Mucosa of descending colon (tissue), 3 donors: Measurements from ENCODE around the gene SDR9C7. TPM values are rescaled to one million over a fixed set of nuclear protein-coding genes. Genes with fewer than 3 reads are reported as not detected.
"Not testable (repeated sequence)": the region's sequence is repeated elsewhere in the genome, so short reads cannot be mapped to it uniquely, and the experiment has no call there.

Experiments used
- ATAC-seq: fragments of 200-7000 bp; cut with Tn5 transposase; one replicate; pipeline ENCODE4 v1.9.1; 2020; ENCODE audit warnings: mild to moderate bottlenecking, moderate library complexity
- DNase-seq, 3 donors: peaks; one replicate each; pipeline ENCODE4 v3.0.0-alpha.2; 2020
- H3K36me3 ChIP-seq: fragments of 200-600 bp; one replicate; pipeline ENCODE4 v1.8.0; 2021; ENCODE audit warnings: low read depth, mild to moderate bottlenecking
- H3K4me1 ChIP-seq: fragments of 200-600 bp; one replicate; pipeline ENCODE4 v1.8.0; 2021; ENCODE audit warnings: low read depth, mild to moderate bottlenecking
- H3K4me3 ChIP-seq: fragments of 200-600 bp; one replicate; pipeline ENCODE4 v1.8.0; 2021; ENCODE audit warnings: mild to moderate bottlenecking
- H3K9me3 ChIP-seq: fragments of 200-600 bp; one replicate; pipeline ENCODE4 v1.8.0; 2021; ENCODE audit warnings: mild to moderate bottlenecking
- intact Hi-C, 2 donors: fragments of 100-400 bp; cut with DNase I in 1 of 2; cut with micrococcal nuclease in 1 of 2; formaldehyde crosslinking; loops; one replicate each; pipeline versions ENCODE4 v1.11.0 to v1.11.1; 2022; cut with DNase I, micrococcal nuclease
- total RNA-seq, 3 donors: library from RNA; stranded (reverse); fragmentation: NEBNext Ultra II Directional in 2 of 3; extraction: Animal tissue kit (Norgen Biotek cat#: 25700) in 2 of 3; gene quantifications; one replicate each; pipeline versions ENCODE4 v1.2.1 to v1.2.4, GENCODE V29; 2021 to 2023
- TF ChIP-seq, protein P1 (sequence below): fragments of 200-600 bp; IDR thresholded peaks from one replicate; pipeline ENCODE4 v1.8.0; 2022; ENCODE audit warnings: antibody characterized with exemption, mild to moderate bottlenecking
- donor health status: DM: no; HTN: no; CAD: no; lungs with moderate emphysema.
- donor health status: DM: no; HTN: no; CAD: no.
- donor health status: DM: no; HTN: yes; CAD: no.

Gene SDR9C7
- total RNA-seq, 3 donors from 2014 or later, result not detected

DNA sequence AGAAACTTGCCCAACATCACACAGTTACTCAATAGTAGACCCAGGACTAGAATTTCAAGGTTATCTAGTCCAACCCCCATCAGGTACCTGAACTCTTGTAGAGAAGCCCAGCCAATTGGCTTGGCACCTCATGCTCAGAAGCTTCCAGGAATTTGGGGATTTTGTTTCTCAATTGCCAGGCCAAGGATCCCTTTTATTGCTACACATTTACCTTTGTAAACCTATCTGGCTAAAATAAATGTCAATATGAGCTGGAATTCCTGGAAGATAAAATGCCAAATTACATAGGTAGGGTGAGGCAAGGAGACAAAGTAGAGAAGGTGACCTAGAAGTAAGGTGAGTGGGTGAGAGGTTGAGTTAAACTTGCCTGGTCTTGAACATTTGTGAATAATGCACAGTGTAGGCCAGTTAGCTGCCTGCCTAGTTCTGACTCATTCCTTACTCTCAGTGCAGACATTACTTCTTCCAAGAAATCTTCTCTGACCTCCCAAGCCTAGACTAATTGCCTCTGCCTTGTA, 36.3 kb downstream of the SDR9C7 start:
- Histone ChIP-seq H3K9me3 (peaks cover 26% of the 10 kb centered on the region), H3K4me1 (no peaks in the 10 kb centered on the region), H3K36me3 (no peaks in the 10 kb centered on the region), H3K4me3 (no peak overlapping the region)
- TF ChIP-seq, protein P1, sequence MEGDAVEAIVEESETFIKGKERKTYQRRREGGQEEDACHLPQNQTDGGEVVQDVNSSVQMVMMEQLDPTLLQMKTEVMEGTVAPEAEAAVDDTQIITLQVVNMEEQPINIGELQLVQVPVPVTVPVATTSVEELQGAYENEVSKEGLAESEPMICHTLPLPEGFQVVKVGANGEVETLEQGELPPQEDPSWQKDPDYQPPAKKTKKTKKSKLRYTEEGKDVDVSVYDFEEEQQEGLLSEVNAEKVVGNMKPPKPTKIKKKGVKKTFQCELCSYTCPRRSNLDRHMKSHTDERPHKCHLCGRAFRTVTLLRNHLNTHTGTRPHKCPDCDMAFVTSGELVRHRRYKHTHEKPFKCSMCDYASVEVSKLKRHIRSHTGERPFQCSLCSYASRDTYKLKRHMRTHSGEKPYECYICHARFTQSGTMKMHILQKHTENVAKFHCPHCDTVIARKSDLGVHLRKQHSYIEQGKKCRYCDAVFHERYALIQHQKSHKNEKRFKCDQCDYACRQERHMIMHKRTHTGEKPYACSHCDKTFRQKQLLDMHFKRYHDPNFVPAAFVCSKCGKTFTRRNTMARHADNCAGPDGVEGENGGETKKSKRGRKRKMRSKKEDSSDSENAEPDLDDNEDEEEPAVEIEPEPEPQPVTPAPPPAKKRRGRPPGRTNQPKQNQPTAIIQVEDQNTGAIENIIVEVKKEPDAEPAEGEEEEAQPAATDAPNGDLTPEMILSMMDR, result no peak
- intact Hi-C loops, result no loop called here
- ATAC-seq (no peak), DNase-seq (no peak)

DNA sequence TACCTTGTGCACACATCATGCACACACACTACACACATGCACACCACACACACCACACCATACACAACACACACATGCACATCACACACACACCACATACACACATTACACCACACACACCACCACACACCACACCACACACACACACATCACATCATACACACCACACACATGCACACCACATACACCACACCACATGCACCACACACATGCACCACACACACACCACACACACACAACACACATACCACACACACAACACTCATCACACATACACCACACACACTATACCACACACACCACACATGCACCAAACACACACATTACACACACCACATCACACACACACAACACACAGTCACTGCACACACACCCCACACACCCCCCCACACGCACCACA, 38.1 kb downstream of the SDR9C7 start:
- no peak for DNase-seq
- no peak overlapping the region for H3K4me3 ChIP-seq
- H3K36me3 ChIP-seq, result no peaks in the 10 kb centered on the region
- TF ChIP-seq, protein P1, result no peak
- H3K4me1 ChIP-seq, result no peaks in the 10 kb centered on the region
- H3K9me3 ChIP-seq, result peaks cover 17% of the 10 kb centered on the region
- ATAC-seq, result no peak
- intact Hi-C loops, result no loop called here

GRCh38 chr12:56894698-56895368, 39.4 kb downstream of the SDR9C7 start:
- H3K4me3 ChIP-seq, result no peak overlapping the region
- DNase-seq, result no peak
- intact Hi-C loops, result no loop called here
- H3K9me3 ChIP-seq, result peaks cover 5% of the 10 kb centered on the region
- H3K36me3 ChIP-seq, result no peaks in the 10 kb centered on the region
- ATAC-seq, result no peak
- no peaks in the 10 kb centered on the region for H3K4me1 ChIP-seq
- TF ChIP-seq, protein P1, result no peak

GRCh38 chr12:56891885-56892284, 42.3 kb downstream of the SDR9C7 start:
- intact Hi-C loops, H3K4me3 ChIP-seq, ATAC-seq, DNase-seq, H3K9me3 ChIP-seq, H3K4me1 ChIP-seq, H3K36me3 ChIP-seq: not testable (repeated sequence)

- no peaks in the 10 kb centered on the region for H3K36me3 ChIP-seq
- TF ChIP-seq, protein P1, result no peak
- ATAC-seq (no peak), DNase-seq (no peak)
- peaks cover 21% of the 10 kb centered on the region for H3K9me3 ChIP-seq
- intact Hi-C loops, result no loop called here
- H3K4me3 ChIP-seq, result no peak overlapping the region
- no peaks in the 10 kb centered on the region for H3K4me1 ChIP-seq
These were observed 47.9 kb downstream of the SDR9C7 start for GRCh38 chr12:56886319-56886718.

GRCh38 chr12:56885316-56885715, 48.9 kb downstream of the SDR9C7 start:
- intact Hi-C loops, result no loop called here
- DNase-seq (no peak), ATAC-seq (no peak)
- H3K4me3 ChIP-seq, result no peak overlapping the region
- H3K4me1 ChIP-seq, result no peaks in the 10 kb centered on the region
- peaks cover 22% of the 10 kb centered on the region for H3K9me3 ChIP-seq
- TF ChIP-seq, protein P1, result no peak
- H3K36me3 ChIP-seq, result no peaks in the 10 kb centered on the region
